GM21825 (cell line): ENCODE results near the gene FBLN2.
"Not testable (repeated sequence)": the region's sequence is repeated elsewhere in the genome, so short reads cannot be mapped to it uniquely, and the experiment has no call there.

ENCODE experiments used
- ATAC-seq: cut with Tn5 transposase; IDR thresholded peaks from one replicate; pipeline ENCODE4 v1.9.1; 2021; ENCODE audit warnings: mild to moderate bottlenecking, moderate library complexity; ENCODE audit not compliant: unreplicated experiment

FBLN2 gene

DNA sequence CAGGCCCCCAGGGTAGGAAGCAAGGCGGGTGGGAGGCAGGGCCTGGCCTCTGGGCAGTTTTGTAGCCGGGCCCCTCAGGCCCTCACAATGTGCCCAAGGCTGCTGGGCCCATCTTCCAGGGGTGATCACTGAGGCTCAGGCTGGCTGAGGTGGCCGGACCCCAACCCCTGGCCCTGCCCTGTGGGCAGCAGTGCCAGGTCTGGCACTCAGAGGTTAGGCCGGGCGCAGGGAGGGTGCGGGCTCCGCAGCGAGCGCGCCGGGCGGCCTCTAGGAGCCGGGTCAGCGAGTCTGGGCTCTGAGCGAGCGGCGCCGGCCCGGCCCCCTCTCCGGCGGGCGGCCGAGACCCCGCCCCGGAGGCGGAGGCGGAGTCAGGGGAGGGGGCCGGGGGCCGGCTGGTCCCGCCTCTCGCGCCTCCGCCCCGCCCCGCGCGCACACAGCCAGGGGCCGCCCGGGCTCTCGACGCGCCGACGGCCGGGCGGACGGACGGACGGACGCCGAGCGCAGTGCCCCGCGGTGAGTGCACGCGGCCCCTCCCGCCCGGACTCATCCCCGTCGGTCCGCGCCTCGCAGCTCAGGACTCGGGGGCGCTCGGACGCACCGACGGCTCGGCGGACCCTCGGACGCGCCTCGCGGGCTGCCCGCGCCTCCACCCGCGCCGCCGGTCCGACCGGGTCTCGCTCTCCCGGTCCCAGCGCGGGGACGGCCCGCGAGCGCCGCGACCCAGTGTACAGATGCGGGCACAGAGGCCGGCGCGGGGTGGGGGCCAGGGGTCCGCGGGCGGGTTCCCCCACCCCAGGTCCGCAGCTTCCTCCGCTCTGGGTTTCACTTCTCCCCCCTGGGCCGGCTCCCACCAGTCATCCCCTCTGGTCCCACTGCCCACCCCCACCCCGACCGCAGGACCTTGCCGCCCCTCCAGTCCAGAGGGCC is at the start of gene FBLN2:
TSS of gene FBLN2 (plus strand) at position 430 of the 927 bp plus-strand sequence. CDS start 21,231 bp downstream, outside the sequence.
- no peak for ATAC-seq

DNA sequence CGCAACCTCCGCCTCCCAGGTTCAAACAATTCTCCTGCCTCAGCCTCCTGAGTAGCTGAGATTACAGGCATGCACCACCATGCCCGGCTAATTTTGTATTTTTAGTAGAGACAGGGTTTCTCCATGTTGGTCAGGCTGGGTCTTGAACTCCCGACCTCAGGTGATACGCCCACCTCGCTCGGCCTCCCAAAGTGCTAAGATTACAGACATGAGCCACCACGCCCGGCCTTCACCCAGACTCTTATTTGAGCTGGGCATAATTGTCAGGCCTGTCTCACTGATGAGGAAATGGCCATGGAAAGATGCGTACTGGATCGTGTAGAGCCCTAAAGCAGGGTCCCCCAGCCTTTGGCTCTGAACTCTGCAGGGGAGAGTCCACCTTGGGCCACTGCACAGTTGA is 49.7 kb upstream of the FBLN2 start:
- not testable (repeated sequence) for ATAC-seq

GRCh38 chr3:13500133-13500885 is 48.6 kb upstream of the FBLN2 start:
- no peak for ATAC-seq

GRCh38 chr3:13501056-13501455 is 47.9 kb upstream of the FBLN2 start:
- ATAC-seq, result no peak

GRCh38 chr3:13501521-13501920 is 47.4 kb upstream of the FBLN2 start:
- ATAC-seq, result no peak

- ATAC-seq, result no peak
Measured at GRCh38 chr3:13501958-13502790, 46.8 kb upstream of the FBLN2 start.

DNA sequence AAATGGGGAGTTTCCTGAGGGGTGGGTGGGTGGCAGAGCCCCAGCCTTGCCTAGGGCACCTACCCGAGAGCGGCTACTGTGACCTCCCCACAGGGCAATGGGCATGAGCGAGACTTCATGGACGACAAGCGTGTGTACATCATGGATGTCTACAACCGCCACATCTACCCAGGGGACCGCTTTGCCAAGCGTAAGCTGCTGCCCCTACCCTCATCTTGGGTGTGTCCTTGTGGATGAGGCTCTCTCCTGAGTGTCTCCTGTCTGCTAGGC is 46.2 kb upstream of the FBLN2 start:
- no peak for ATAC-seq

- no peak for ATAC-seq
Measured at GRCh38 chr3:13504161-13504831, 44.6 kb upstream of the FBLN2 start.

GRCh38 chr3:13505147-13506130 is 43.5 kb upstream of the FBLN2 start:
- no peak for ATAC-seq

DNA sequence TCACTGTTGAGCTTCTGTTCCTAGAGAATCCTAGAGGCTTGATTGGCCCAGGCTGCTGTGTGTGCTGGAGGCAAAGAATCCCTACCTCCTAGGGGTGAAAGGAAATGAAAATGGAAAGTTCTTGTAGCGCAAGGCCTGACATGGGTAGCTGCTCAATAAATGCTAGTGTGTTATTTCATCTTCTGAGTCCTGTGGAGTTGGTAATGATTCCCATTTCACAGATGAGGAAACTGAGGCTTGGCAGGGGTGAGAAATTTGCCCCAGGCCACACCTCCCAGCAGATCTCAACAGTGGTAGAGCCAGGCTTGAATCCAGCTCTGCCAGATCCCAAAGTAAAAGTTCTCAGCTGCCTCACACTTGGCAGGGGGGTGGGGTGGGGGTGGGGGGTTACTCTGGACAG is 42.7 kb upstream of the FBLN2 start:
- ATAC-seq, result no peak

DNA sequence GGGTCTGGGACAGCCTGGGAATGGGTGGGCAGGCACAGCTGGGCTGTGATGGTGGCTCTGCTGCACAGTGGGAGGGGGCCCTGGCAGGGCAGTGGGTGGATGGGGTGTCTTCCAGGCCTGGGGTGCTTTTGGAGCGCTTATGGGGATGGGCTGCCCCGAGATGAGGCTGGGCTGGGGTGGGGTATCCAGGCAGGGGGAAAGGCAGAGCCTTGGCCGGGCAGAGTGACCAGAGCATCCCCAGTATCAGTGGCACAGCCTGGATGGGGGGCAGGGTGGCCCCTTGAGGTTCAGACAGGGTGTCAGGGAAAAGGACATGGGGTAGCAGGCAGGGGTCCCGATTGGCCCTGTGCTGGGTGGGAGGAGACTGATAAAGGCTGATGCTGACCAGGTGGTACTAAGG is 42.2 kb upstream of the FBLN2 start:
- no peak for ATAC-seq

GRCh38 chr3:13507247-13507569 is 41.7 kb upstream of the FBLN2 start:
- no peak for ATAC-seq

DNA sequence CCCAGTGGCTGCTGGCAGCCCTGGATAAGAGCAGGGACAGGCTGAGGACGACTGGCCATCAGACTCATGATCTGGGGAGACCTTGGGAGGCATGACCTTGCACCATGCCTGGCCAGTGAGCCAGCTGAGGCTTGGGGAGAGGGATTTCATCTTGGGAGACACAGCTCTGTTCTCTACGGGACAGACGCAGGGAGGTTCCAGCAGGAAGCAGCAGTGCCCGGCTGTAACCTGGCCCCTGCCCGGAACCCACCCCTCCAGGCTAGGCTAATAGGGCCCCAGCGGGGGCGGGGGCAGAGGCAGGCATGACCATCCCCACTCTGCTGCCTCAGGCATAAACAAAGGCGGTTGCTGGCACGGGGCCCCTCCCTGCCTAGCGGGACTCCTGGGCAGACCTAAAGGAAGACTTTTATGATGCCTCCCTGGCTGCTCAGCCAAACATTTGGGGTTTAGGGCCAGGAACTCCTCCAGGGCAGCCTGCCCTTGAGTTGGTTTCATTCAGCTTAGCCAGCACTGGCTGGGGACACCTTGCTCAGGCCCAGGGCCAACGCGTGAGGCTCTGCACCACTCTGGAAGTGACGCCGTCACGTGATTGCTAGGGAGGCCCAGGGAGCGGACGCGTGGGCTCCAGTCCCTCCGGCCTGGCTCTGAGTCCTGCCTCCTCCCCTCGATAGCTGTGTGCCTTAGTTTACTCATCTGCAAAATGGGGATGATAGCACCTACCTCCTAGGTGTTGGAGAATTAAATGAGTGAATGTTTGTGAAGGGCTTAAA is 41.2 kb upstream of the FBLN2 start:
- no peak for ATAC-seq

DNA sequence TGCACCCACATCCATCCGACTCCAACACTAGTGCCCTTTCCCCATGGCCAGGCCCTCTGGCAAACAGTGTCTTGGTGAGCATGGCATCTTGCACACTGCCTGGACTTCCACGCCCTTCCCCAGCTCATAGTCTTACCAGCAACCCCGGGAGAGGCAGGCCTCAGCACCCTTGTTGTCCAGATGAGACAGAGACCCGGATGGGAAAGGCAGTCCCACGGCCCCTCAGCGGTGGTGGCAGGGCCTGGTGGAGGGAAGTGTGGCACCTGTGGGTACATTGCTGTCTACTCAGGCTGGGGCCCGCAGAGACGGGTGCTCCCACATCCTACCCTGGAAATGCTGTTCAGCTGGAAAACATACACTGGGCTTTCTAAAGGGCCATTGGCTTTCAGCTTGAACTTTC is 40.4 kb upstream of the FBLN2 start:
- no peak for ATAC-seq

DNA sequence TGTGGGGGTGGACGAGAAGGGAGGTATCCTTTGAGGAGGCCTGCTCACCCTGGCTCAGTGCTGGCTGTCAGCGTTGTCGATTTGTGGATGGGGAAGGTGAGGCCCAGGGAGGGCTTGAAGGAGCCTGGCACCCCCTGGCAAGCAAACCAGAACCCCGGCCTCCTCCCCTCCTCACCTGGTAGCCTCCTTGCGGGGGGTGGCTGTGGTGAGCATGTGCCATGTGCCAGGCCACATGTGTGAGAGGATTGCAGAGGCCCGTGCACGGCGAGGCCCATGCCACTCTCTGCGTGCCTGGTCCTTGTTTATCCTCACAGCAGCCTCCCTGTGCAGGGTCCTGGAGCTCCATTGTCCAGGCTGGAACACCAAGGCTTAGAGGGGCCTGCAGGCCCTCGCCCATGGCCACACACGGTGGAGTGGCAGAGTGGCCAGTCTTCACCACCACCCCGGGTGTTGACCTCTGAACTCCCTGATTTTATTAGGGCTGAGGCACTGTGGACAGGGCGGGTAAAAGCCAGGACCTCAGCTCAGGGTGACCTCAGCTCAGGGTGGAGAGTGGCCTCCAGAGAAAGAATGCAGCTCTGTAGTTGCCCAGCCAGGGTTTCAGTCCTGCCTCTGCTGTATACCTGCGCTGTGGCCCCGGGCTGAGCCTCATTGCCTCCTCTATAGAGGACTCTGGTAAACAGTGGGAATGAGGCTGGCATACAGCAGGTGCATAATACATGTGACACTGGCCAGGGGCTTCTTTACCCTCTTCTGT is 39.7 kb upstream of the FBLN2 start:
- no peak for ATAC-seq

- ATAC-seq, result no peak
Measured at GRCh38 chr3:13509816-13510192, 39.1 kb upstream of the FBLN2 start.

DNA sequence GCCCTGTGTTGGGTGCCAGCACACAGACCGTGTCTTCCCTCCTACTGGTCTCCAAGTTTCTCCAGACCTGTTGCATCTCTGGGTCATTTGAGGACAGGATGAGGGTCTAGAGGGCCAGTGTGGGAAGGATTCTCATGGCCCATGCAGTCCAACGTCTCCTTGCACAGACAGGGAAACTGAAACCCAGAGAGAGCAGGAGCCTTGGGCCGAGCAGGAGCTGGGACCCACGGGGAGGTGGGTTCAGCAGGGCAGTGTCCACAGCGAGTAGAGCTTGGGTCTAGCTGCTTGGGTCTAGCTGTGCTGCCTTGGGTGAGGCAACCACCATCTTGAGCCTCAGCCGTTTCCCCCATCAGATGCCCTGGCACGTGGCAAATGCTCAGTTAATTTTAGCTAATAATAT is 36.5 kb upstream of the FBLN2 start:
- no peak for ATAC-seq
